Lower leg skin (tissue), 3 donors: Measurements from ENCODE around the gene RAP2B.

Experiments
- CTCF ChIP-seq, 3 donors: fragments of 450-650 bp; IDR thresholded peaks; one replicate each; pipeline ENCODE4 v1.5.1; 2016; ENCODE audit warnings: antibody characterized with exemption in 3 of 3, mild to moderate bottlenecking in 3 of 3, moderate library complexity in 2 of 3
- POLR2A ChIP-seq, 2 donors: fragments of 450-650 bp; IDR thresholded peaks; one replicate each; pipeline ENCODE4 v1.6.1; 2016 to 2017; ENCODE audit warnings: antibody characterized with exemption in 2 of 2, mild to moderate bottlenecking in 1 of 2, moderate library complexity in 1 of 2

DNA sequence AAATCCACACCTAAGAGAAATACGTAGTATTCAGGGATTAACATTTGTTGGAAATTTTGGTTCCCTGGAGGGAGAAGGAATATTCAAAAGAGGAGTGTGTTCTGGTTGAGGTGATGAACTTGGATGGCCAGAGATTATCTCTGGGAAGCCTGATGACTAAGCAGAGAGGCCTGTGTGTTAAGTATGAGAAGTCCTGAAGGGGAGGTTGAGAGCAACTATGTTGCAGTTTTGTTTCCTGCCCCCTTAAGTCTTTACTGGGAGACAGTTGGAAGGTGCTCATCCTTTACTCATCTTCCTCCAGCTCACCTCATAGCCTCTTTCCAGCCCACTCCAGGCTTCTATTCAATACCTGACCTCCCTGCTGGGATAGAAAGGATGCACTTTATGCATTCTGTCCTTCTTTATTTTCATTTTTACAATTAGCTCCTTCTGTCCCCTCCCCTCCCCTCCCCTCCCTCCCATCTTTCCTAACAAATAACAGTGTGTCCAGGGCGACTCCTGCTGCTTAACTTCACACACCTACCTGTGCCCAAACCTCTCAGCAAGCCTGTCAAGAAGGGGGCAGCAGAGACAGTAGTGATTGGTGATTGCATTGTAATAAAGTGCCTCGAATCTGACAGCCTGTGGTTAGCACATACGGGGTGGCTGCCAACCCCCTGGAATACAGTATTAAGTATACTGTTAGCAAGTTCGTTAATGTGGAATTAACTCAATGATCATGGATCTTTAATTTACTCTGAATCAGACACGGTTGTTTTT lies 11.9 kb downstream of the RAP2B start:
- TF ChIP-seq CTCF (IDR thresholded peaks at IDR 0.05) = no peak
- no peak for TF ChIP-seq POLR2A (IDR thresholded peaks at IDR 0.05)
